Heart left ventricle (tissue), 13 donors: Measurements from ENCODE around the gene NACC2.

ENCODE experiments used
- POLR2A ChIP-seq, 2 donors: fragments of 450-650 bp; IDR thresholded peaks; one replicate each; pipeline ENCODE4 v1.6.1; 2017; ENCODE audit warnings: antibody characterized with exemption in 2 of 2, mild to moderate bottlenecking in 2 of 2, moderate library complexity in 2 of 2
- TF ChIP-seq, protein P1 (sequence below), 12 donors: fragments of 200-600 bp; sonication (generic) in 4 of 12; IDR thresholded peaks; one replicate each; pipeline versions ENCODE4 v1.5.0 to v1.8.0; 2018 to 2022; ENCODE audit warnings: antibody characterized with exemption in 12 of 12, mild to moderate bottlenecking in 5 of 12
- donor health status: ischemic (EF 13 %, LVEDD 7.1; RV severe dilation, severe dysfunction).
- donor health status: DM: no; HTN: yes; CAD: no.
- donor health status: DM: no; HTN: no; CAD: no.
- donor health status: ischemic (EF 25% LVEDD 6.9; RV normal size, moderate dysfunction).
- donor health status: ischemic (EF 25% LVEDD 5.7; RV mildly dilated, moderate dysfunction).
- donor health status: ischemic (EF 35%, LVEDD 5.7; RV mildly dilated, moderate dysfunction).
- donor health status: nonischemic (EF 11% LVEDD 7.7; RV severe dilation, severe dysfunction).
- donor health status: DM: yes; HTN: yes; CAD: no.
- donor health status: PGD.
- donor health status: ischemic (EF 29% LVEDD 5.4; RV normal size, mild dysfunction).
- donor health status: nonischemic (EF 23%, LVEDD 6.1; RV moderate dilation, normal function).

DNA sequence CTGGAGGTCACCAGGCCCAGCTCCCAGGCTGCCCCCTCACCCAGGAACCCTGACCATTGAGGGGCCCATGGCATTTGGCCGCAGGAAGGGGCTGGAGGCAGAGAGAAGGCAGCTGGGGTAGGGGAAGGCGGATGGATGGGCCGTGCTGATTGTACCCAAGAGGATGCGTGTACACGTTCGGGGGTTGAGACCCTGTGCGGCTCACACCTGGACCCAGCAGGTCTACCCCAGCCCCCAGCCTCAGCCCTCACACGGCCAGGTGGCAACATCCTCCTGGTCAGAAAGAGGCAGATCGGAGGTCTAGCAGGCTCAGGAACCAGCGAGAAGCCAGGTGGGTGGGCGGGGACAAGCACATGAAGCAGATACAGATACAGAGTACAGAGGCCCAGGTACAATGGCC is 33.7 kb downstream of the NACC2 start:
- TF ChIP-seq, protein P1, sequence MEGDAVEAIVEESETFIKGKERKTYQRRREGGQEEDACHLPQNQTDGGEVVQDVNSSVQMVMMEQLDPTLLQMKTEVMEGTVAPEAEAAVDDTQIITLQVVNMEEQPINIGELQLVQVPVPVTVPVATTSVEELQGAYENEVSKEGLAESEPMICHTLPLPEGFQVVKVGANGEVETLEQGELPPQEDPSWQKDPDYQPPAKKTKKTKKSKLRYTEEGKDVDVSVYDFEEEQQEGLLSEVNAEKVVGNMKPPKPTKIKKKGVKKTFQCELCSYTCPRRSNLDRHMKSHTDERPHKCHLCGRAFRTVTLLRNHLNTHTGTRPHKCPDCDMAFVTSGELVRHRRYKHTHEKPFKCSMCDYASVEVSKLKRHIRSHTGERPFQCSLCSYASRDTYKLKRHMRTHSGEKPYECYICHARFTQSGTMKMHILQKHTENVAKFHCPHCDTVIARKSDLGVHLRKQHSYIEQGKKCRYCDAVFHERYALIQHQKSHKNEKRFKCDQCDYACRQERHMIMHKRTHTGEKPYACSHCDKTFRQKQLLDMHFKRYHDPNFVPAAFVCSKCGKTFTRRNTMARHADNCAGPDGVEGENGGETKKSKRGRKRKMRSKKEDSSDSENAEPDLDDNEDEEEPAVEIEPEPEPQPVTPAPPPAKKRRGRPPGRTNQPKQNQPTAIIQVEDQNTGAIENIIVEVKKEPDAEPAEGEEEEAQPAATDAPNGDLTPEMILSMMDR (IDR thresholded peaks at IDR 0.05): no peak
- no peak for TF ChIP-seq POLR2A (IDR thresholded peaks at IDR 0.05)
